A673 (cell line): ENCODE measurements around the gene PPP1R37. TPM values are rescaled to one million over a fixed set of nuclear protein-coding genes. Genes with fewer than 3 reads are reported as not detected.

Source experiments
- BruUV-seq: library from RNA; stranded (reverse); fragments of 400-500 nt; replicated peaks from 2 replicates; lab custom pipeline; 2021; lab: Mats Ljungman, UMichigan
- CTCF ChIA-PET: fragments of 300-600 bp; sonication (Branson Sonifier 250); formaldehyde crosslinking; loops from one replicate; lab custom pipeline; 2022; ENCODE audit warnings: antibody characterized with exemption; lab: Charles Lee
- POLR2A ChIA-PET: fragments of 300-600 bp; sonication (Branson Sonifier 250); formaldehyde crosslinking; loops from one replicate; lab custom pipeline; 2022; ENCODE audit warnings: antibody characterized with exemption; ENCODE audit not compliant: low non-redundant PET; lab: Charles Lee
- DNase-seq: peaks from one replicate; pipeline ENCODE4 v3.0.0-alpha.2; 2015; ENCODE audit warnings: low spot score
- H3K27ac ChIP-seq: fragments of 200-600 bp; sonication (generic); 2 replicates; pipeline ENCODE4 v1.5.1; 2016; ENCODE audit warnings: mixed run types, low read depth, mild to moderate bottlenecking, mixed read lengths, antibody characterized with exemption, low read length; ENCODE audit not compliant: poor library complexity, severe bottlenecking
- H3K27me3 ChIP-seq: fragments of 200-600 bp; sonication (generic); replicated peaks from 2 replicates; pipeline ENCODE4 v1.6.1; 2017; ENCODE audit warnings: mixed run types, low read depth, mild to moderate bottlenecking, mixed read lengths, antibody characterized with exemption, low read length; ENCODE audit not compliant: insufficient read depth, poor library complexity
- H3K36me3 ChIP-seq: fragments of 200-600 bp; sonication (generic); 2 replicates; pipeline ENCODE4 v1.6.1; 2016; ENCODE audit warnings: mixed run types, mild to moderate bottlenecking, mixed read lengths, antibody characterized with exemption, low read length; ENCODE audit not compliant: insufficient read depth, poor library complexity, severe bottlenecking
- H3K4me1 ChIP-seq: fragments of 200-600 bp; sonication (generic); 2 replicates; pipeline ENCODE4 v1.6.1; 2017; ENCODE audit warnings: mixed run types, mild to moderate bottlenecking, mixed read lengths, antibody characterized with exemption, low read length; ENCODE audit not compliant: insufficient read depth, poor library complexity, severe bottlenecking
- H3K4me3 ChIP-seq: fragments of 200-600 bp; sonication (generic); 2 replicates; pipeline ENCODE4 v1.5.1; 2016; ENCODE audit warnings: low read depth, mixed run types, mild to moderate bottlenecking, mixed read lengths, low read length; ENCODE audit not compliant: poor library complexity, severe bottlenecking
- H3K9me3 ChIP-seq: fragments of 200-600 bp; sonication (generic); 2 replicates; pipeline ENCODE4 v1.6.1; 2016; ENCODE audit warnings: mixed run types, low read depth, mild to moderate bottlenecking, mixed read lengths, antibody characterized with exemption, low read length; ENCODE audit not compliant: poor library complexity, severe bottlenecking
- EZH2 ChIP-seq: fragments of 200-600 bp; sonication (generic); IDR thresholded peaks from 2 replicates; pipeline ENCODE4 v1.6.1; 2017; ENCODE audit warnings: borderline replicate concordance, low read depth, mild to moderate bottlenecking, mixed read lengths, antibody characterized with exemption, low read length; ENCODE audit not compliant: poor library complexity, severe bottlenecking
- intact Hi-C: fragments of 100-400 bp; cut with micrococcal nuclease; formaldehyde crosslinking; loops from one replicate; pipeline ENCODE4 v1.10.0; 2022; ENCODE audit not compliant: unreplicated experiment
- total RNA-seq: library from RNA; stranded (reverse); gene quantifications from 2 replicates; pipeline ENCODE4 v1.2.3, GENCODE V29; 2021
- TF ChIP-seq, protein P1 (sequence below): fragments of 300-800, 200-600 bp; sonication (generic); conservative IDR thresholded peaks from 2 replicates; pipeline ENCODE4 v1.5.1; 2017; ENCODE audit warnings: low read depth, mild to moderate bottlenecking, antibody characterized with exemption, low read length, moderate library complexity, mixed read lengths

Gene PPP1R37
- total RNA-seq, 1 experiment from 2014 or later, result 34.0 TPM

- no peaks in the 10 kb centered on the region for H3K36me3 ChIP-seq
- ChIA-PET CTCF (no interaction called here), POLR2A (no interaction called here)
- H3K4me3 ChIP-seq, result peak overlapping the region; percentile 27
- BruUV-seq, result no TSS peak
- H3K9me3 ChIP-seq, result no peaks in the 10 kb centered on the region
- H3K4me1 ChIP-seq, result peaks cover 13% of the 10 kb centered on the region
- H3K27ac ChIP-seq, result no peak overlapping the region
- DNase-seq, result no peak
- intact Hi-C loops, result no loop called here
- H3K27me3 ChIP-seq, result peaks cover 17% of the 10 kb centered on the region
- TF ChIP-seq, protein P1, sequence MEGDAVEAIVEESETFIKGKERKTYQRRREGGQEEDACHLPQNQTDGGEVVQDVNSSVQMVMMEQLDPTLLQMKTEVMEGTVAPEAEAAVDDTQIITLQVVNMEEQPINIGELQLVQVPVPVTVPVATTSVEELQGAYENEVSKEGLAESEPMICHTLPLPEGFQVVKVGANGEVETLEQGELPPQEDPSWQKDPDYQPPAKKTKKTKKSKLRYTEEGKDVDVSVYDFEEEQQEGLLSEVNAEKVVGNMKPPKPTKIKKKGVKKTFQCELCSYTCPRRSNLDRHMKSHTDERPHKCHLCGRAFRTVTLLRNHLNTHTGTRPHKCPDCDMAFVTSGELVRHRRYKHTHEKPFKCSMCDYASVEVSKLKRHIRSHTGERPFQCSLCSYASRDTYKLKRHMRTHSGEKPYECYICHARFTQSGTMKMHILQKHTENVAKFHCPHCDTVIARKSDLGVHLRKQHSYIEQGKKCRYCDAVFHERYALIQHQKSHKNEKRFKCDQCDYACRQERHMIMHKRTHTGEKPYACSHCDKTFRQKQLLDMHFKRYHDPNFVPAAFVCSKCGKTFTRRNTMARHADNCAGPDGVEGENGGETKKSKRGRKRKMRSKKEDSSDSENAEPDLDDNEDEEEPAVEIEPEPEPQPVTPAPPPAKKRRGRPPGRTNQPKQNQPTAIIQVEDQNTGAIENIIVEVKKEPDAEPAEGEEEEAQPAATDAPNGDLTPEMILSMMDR, result no peak
- no peak for TF ChIP-seq EZH2
These were observed 61.3 kb downstream of the PPP1R37 start for GRCh38 chr19:45154064-45154827.

DNA sequence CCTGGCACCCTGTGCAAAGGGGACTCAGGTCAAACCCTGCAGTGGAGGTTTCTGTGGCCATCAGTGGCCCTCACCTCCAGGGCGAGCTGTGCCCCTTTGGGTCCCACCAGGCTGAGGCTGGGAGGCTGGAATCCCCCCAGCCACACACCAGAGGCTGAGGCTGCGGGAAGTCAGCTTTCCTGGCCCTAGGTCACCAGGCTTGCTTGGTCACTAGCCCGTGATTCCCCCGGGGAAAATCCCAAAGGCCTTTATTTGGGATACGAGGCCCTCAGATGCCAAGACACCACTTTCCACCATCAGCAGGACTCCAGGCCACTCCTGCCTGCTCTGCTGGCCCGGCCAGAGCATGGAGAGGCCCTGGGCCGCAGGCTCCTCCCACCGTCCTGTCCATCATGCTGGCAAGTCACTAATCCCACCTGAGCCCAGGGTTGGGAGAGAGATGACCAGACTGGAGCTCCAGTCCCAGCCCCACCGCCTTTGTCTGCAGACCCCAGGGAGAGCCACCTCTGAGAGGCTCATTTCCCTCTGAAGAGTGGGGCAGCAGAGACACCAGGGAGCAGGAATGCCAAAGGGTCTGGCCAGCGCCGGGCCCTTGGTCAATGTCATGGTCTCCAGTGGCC, 63.1 kb downstream of the PPP1R37 start:
- ChIA-PET POLR2A (no interaction called here), CTCF (no interaction called here)
- no peak for TF ChIP-seq EZH2
- TF ChIP-seq, protein P1, result no peak
- Histone ChIP-seq H3K36me3 (no peaks in the 10 kb centered on the region), H3K27me3 (peaks cover 17% of the 10 kb centered on the region), H3K27ac (no peak overlapping the region), H3K4me3 (no peak overlapping the region), H3K9me3 (no peaks in the 10 kb centered on the region), H3K4me1 (peaks cover 13% of the 10 kb centered on the region)
- intact Hi-C loops, result no loop called here
- DNase-seq, result no peak
- BruUV-seq, result no TSS peak

GRCh38 chr19:45156751-45157150, 63.8 kb downstream of the PPP1R37 start:
- intact Hi-C loops, result no loop called here
- Histone ChIP-seq H3K4me3 (no peak overlapping the region), H3K27me3 (peaks cover 17% of the 10 kb centered on the region), H3K27ac (no peak overlapping the region), H3K36me3 (no peaks in the 10 kb centered on the region), H3K4me1 (peaks cover 13% of the 10 kb centered on the region), H3K9me3 (no peaks in the 10 kb centered on the region)
- BruUV-seq, result no TSS peak
- ChIA-PET POLR2A (no interaction called here), CTCF (no interaction called here)
- no peak for DNase-seq
- TF ChIP-seq, protein P1, result no peak
- TF ChIP-seq EZH2, result no peak
